ENCODE data around the gene SLC16A13.
"Not testable (repeated sequence)": the region's sequence is repeated elsewhere in the genome, so short reads cannot be mapped to it uniquely, and the experiment has no call there.

The SLC16A13 gene

DNA sequence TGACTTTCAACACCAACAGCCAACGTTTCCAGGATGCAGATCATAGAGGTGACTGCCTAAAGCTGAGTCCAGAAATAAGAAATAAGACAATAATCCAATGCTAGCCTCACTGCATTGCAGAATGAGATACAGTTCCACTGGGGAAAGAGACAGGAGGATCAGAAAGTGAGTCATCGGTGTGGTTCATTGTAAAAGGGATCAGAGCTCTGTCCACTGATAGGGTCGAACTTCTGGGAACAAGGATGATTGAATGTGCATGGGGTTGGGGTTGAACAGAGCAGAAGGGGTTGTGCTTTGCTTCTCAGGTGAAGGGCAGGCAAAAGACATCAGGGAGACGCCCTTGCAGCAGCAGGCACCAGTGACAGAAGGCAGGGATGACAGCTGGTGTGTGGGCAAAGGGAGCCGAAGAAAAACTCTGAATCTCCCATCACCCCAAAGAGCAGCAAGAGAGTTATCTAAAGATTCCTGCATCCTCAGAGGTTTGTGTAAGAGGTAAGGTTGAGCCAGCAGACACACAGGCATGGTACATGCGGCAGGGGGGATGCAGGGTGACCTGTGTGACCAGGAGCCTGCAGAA lies 27.8 kb downstream of the SLC16A13 start:
- no peak for DNase-seq (ENCODE audit: low read depth)

GRCh38 chr17:7064261-7064660 lies 28.4 kb downstream of the SLC16A13 start:
- no peak for DNase-seq (ENCODE audit: low read depth)

- no peak for DNase-seq (ENCODE audit: low read depth)
Measured at GRCh38 chr17:7067198-7067597, 31.4 kb downstream of the SLC16A13 start.

DNA sequence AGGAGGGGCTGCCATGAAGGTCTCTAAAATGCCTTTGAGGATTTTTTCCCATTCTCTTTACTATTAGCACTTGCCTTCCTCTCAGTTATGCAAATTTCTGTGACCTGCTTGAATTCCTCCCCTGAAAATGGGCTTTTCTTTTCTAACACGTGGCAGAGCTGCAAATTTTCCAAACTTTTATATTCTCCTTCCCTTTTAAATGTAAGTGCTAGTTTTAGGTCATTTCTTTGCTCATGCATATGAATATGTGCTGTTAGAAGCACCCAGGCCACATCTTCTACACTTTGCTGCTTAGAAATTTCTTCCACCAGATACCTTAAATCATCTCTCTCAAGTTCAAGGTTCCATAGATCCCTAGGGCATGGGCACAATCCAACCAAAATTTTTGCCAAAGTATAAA lies 32.5 kb downstream of the SLC16A13 start:
- DNase-seq (ENCODE audit: low read depth) = no peak

DNA sequence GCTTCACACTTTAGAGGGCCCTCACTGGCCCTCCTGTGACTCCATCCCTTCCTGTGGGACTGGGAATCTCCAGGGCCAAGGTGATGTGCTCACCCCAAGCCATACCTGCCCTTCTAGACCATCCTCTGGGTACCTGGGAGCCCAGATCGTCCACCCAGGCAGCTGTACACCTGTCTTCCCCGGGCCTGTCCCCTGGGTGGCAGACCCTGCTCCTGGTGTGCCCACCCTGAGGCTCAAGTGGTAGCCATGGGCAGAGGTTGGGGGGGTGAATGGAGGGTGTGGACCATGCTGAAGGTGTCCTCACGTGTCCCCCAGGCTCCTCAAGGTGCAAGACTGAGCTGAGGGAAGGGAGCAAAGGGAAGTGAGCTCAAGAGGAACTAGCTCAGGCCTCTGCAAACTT lies 34.9 kb downstream of the SLC16A13 start:
- no peak for DNase-seq (ENCODE audit: low read depth)

- no peak for DNase-seq (ENCODE audit: low read depth)
Measured at GRCh38 chr17:7072406-7072805, 36.6 kb downstream of the SLC16A13 start.

DNA sequence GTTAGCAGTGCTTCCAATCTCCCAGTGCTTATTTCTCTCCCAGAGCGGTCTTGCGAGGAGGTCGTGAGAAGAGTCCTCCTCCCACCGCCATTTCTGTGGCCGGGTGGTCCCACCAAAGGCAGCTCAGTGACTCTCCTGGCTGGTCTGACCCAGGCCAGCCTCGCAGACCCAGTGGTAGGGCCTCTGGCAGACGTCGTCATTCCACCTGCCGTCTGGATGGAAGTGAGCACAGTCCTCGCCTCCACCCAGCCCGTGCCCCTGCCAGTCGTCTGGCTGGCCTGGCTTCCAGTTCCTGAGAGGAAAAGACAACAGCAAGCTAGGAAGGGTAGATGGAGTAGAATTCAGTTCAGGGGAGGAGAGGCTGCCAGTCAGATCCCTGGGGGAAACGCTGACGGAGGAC lies 39.1 kb downstream of the SLC16A13 start:
- DNase-seq (ENCODE audit: low read depth) = no peak

DNA sequence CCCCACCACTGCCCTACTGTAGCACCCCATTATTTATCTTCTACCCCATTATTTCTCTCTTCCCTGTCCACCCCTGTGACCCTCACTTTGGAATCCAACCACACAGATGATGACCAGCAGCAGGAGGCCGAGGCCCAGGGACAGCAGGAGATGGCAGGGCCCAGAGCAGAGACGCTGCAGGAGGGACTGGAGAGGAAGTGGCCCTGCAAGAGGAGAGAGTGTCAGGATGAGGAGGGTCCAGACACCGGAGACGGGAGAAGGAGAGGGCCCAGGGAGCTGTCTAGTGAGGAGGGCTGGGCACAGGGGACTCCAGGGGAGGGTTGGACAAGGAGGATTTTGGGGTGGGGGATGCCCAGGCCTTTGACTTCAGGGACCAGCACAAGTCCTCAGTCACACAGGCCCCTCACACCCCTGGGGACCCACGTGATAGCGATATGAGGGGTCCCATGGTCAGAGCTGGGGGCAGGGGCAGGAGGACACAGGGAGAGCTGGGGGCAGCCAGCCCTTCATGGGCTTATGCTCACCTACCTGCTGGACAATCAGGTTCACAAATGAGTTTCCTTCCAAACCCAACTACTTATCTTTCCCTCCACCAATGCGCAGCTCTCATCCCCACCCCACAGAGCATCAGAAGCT lies 42.2 kb downstream of the SLC16A13 start:
- DNase-seq (ENCODE audit: low read depth) = no peak

DNA sequence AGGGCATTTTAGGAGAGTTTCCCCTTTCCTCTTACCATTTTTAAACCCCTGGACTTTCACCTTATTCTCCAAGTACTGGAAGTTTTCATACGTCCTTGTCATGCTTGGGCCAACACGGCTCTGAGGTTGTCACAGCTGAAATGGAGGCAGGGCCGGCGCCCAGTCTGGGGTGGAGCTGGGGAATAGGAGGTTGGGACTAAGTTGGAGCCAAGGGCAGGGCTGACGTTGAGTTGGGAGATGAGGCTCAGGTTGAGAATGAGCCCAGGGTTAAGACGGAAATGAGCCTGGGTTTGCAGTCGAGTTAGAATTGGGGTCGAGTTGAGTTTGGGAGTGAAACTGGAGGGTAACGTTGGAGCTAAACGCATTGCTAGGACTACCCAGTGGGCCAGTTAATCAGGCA lies 42.9 kb downstream of the SLC16A13 start:
- DNase-seq (ENCODE audit: low read depth) = no peak

GRCh38 chr17:7079581-7080455 lies 44.0 kb downstream of the SLC16A13 start, which contains the start of gene CLEC10A:
TSS of gene CLEC10A (minus strand) at chr17:7080251. CDS start at chr17:7078812, 1,439 bp downstream.
- DNase-seq (ENCODE audit: low read depth) = no peak

- no peak for DNase-seq (ENCODE audit: low read depth)
Measured at GRCh38 chr17:7080456-7081041, 44.7 kb downstream of the SLC16A13 start.

- DNase-seq (ENCODE audit: low read depth) = no peak
Measured at GRCh38 chr17:7081341-7082062, 45.7 kb downstream of the SLC16A13 start.

- DNase-seq (ENCODE audit: low read depth) = no peak
Measured at GRCh38 chr17:7083592-7083991, 47.8 kb downstream of the SLC16A13 start.

- no peak for DNase-seq (ENCODE audit: low read depth)
Measured at GRCh38 chr17:7084088-7084487, 48.3 kb downstream of the SLC16A13 start.

GRCh38 chr17:7088442-7088841 lies 52.6 kb downstream of the SLC16A13 start:
- not testable (repeated sequence) for DNase-seq (ENCODE audit: low read depth)

GRCh38 chr17:7089570-7089969 lies 53.8 kb downstream of the SLC16A13 start:
- DNase-seq (ENCODE audit: low read depth) = not testable (repeated sequence)
